GM19438 (cell line): ENCODE results near the gene TRAF1.
A peak's percentile ranks its signal among the peaks of the same experiment; 100 is the strongest.

Experiments
- ATAC-seq: cut with Tn5 transposase; IDR thresholded peaks from one replicate; pipeline ENCODE4 v1.9.1; 2021; ENCODE audit warnings: low read depth; ENCODE audit not compliant: unreplicated experiment

TRAF1 gene

DNA sequence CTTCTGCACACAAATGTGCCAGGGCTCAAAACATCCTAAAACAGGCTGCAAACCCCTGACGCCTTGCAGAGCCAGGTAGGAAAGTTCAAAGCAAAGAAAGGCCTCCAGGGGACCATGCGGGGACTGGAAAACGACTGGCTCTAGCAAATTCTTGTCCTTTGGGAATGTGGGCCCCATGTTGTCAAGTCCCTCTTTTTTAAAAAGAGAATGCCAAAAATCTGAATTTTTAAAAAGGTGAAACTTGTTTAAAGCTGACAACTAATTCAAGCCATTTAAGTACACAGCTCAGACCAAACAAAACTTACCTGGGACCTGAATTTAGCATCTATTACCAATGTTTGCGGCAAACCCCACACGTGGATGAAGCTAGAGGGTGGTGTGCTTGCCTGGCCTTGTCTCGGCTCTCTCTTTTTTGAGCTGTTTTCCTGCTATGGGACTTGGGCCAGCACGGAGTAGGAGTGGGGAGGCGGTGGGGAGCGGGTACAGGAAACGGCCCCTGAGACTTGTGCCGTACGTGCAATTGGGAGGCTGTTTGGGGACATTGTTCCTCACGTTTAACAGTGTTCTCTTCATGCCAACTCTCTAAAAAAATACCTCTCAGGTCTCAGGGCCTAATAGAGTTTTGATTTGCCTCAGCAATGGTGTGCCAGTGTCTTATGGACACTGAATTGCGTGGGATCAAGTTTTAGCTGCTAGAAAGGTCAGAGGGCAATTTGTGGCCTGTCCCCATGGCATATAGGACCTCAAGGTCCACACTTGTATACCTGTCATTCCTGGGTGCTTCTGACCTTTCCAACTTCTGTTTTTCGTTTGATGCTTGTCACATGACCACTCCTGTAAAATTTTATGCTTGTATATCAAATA, 34.5 kb downstream of the TRAF1 start:
- ATAC-seq: peak; percentile 16

DNA sequence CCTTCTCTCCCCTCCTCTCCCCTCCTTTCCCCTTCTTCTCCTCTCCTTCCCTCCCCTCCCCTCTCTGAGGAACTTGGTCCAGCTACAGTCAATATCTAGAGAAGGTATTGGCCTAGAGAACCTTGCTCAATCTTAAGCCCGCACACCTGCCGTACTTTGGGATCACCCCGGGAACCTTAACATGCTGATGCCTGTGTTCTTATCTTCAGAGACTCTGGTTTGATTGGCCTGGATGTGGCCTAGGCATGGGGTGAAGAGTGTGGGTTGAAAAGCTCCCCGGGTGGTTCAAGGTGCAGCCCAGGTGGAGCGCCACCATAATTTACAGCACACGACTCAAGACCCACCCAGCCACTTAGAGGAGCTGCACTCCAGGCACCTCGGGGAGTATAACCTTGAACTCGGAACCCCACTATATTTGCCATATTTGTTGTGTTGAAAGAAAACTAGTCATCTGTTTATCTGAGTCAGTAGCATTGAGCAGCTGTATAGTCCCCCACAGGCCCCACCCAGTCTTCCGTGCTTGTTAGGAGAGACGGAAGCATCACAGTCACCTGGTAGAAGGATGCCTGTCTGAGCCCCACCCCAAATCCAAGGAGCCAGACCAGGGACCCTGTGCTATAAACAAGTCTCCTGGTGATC, 35.2 kb downstream of the TRAF1 start:
- ATAC-seq: no peak

DNA sequence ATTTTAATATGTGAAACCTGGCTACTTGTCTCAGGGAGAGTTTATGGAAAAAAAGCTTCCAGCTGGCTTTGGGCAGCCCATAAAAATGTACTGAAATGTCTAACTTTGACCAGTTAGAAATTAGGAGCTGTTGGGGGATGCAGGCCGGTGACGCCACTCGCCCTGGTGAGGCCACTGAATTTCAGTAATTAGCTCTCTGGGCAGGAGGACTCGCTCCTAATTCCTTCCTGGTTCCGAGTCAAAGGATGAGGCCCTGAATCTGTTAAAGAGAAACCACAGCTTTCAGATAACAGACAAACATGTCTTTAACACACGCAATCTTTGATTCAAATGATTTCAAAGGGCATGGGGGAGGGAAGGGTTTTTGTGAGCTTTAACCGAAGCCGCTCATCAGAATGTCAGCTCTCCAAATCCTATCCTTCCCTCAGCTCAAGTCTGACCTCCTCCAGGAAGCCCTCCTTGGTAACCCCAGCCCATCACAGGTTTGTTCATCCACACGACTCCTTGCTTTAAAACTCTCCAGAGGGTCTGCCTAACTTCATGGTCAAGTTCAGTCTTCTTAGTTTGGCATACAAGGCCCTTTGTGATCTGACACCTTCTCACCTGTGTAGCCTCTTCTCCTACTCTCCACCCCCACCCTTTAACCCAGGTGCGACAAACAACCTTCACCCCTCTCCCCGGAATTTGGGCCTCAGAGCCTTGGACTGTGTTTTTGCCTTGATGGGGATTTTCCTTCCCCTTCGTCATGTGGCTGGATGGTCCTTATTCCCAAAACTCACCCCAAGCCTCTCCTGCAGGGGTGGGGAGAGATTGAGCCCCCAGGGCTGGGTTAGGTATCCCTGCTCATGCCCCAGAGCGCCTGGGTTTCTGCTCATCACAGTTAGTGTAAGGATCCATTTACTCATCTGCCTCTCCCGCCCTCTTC, 36.0 kb downstream of the TRAF1 start:
- no peak for ATAC-seq

DNA sequence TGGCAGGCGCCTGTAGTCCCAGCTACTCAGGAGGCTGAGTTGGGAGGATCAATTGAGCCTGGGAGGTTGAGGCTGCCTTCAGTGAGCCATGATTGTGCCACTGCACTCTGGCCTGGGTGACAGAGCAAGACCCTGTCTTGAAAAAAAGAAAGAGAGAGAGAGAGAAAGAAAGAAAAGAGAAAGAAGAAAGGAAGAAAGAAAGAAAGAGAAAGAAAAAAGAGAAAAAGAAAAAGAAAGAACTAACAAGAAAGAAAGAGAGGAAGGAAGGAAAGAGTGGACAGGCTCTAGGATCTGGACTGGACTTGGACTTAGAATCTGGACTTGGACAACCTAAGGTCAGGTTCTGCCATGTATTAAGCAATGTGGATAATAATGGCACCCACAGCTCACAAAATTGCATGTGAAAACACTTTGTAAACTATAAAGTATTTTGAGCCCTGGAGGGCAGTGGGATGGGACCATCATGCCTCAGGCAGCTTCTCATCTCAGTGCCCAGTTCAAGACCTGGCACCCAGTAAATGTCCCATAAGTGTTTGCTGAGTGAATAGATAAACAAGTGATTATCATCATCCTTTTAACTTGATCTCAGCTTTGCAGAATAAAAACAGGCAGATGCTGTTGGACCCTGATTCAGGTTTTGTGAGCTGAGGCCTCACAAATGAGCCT, 36.9 kb downstream of the TRAF1 start:
- no peak for ATAC-seq

DNA sequence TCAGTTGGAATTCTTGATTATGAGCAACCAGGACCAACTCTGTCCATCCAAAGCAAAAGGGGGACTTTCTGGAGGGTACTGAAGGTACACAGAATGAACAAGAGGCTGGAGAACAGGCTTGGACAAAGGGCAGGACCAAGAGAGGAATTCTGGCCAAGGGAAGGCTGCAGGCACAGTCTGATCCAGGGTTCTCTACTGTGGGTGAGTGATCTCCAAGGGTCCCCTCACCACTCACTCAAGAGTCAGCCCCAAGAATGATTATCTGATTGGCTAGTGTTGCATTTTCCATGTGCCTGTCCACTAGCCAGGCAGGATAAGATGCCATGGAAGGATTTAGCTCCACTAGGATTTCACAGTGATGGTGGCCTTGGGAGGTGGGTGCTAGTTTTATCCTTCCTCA, 38.0 kb downstream of the TRAF1 start:
- no peak for ATAC-seq

DNA sequence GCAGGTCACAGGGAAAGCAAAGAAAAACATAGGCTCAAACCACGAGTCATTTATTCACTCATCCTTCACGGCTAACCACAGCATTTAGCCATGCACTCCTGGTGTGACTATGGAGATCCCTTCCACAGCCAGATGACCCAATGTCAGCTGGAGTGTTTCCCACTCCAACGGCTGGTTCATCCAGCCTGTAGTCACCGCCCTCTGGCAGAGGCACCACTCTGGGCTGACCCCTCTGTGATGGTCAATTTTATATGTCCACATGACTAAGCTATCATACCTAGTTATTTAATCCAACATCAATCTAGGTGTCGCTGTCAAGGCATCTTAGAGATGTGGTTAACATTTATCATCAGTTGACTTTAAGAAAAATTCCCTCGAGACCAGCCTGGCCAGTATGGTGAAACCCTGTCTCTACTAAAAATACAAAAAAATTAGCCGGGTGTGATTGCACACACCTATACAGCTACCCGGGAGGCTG, 40.1 kb downstream of the TRAF1 start:
- no peak for ATAC-seq

DNA sequence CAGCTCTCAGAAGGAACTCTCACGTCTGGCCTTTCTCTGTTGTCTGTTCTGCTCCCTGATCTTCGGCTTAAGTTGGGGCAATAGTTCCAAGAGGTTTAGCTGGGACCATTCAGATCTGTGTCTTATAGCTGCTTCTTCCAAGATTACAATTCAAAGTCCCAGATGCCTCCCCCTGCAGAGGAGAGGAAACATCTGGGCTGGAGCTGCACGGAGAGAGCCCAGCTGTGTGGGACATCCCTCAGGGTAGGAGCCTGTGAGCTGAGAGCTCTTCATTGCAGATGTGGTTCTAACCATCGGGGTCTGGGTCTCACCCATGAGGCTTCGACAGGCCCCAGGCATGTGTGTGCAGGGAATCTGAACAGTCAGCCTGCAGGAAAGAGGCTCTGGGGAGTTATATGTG, 40.6 kb downstream of the TRAF1 start:
- no peak for ATAC-seq

DNA sequence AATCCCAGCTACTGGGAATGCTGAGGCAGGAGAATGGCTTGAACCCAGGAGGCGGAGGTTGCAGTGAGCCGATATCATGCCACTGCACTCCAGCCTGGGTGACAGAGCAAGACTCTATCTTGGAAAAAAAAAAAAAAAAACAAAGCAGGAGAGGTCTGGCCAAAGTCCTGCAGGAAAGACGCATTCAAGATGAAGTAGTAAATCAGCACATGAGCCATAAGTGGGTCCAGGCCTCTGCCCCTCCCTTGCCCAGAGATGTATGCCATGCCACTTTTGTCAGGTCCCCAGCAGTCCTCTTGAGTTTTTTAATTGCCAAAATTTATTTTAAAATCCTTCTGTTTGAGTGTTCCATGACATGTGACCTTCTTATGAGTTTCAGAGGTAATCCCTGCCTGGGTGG, 41.1 kb downstream of the TRAF1 start:
- no peak for ATAC-seq

DNA sequence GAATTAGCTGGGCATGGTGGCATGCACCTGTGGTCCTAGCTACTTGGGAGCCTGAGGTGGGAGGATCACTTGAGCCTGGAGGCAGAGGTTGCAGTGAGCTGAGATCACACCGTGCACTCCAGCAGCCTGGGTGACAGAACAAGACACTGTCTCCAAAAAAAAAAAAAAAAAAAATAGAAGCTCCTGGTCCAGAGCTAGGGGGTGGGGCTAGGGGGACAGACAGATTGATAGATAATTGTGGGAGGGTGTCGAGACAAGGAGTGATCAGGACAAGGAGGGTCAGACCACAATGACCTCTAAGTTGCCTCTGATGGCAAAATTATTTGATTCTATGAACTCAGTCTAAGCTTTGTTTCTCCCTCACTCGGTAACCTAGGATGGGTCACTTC, 43.0 kb downstream of the TRAF1 start:
- ATAC-seq: no peak

DNA sequence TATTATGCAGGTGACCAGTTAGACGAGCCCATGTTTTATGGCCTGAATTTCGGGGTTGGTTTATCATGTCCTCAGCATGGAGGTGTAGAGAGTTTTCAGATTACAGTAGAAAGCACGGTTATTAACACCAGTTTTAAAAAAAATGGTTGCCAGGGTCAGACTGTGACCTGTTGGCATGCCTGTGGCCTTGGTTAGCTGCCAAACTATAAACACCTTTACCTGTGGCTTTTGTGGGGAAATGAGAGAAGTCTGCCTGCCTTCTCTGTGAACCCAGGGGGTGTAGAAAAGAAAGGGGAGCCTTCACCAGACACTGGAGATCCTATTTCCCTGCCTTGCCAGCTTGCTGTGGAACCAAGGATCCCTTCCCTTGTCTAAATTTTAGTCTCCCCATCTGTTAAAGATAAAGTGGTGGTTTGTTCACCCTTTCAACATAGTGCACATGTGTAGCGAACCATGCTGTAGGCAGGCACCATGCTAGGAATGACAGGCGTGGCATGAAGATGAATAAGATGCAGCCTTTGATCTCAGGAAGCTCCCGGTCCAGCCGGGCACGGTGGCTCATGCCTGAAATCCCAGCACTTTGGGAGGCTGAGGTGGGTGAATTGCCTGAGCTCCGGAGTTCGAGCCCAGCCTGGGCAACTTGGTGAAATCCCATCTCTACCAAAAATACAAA, 43.5 kb downstream of the TRAF1 start:
- no peak for ATAC-seq

DNA sequence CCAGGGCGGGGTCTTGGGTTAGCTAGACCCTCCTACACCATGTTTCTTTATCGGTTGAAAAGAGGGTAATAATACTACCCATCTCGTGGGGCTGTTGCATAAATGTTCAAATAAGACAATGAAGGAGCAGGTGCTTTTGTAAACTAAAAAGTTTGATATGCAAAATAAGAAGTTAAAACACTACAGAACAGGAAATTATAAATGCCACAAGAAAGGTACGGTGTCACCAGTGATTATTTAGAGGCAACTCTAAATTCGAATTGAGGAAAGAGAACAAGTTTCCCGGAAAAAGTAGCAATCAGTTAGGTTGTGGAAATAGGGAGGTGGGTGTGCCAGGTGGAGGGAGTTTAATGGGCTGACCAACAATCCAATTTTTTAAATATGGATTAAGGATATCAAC, 47.1 kb downstream of the TRAF1 start:
- no peak for ATAC-seq

DNA sequence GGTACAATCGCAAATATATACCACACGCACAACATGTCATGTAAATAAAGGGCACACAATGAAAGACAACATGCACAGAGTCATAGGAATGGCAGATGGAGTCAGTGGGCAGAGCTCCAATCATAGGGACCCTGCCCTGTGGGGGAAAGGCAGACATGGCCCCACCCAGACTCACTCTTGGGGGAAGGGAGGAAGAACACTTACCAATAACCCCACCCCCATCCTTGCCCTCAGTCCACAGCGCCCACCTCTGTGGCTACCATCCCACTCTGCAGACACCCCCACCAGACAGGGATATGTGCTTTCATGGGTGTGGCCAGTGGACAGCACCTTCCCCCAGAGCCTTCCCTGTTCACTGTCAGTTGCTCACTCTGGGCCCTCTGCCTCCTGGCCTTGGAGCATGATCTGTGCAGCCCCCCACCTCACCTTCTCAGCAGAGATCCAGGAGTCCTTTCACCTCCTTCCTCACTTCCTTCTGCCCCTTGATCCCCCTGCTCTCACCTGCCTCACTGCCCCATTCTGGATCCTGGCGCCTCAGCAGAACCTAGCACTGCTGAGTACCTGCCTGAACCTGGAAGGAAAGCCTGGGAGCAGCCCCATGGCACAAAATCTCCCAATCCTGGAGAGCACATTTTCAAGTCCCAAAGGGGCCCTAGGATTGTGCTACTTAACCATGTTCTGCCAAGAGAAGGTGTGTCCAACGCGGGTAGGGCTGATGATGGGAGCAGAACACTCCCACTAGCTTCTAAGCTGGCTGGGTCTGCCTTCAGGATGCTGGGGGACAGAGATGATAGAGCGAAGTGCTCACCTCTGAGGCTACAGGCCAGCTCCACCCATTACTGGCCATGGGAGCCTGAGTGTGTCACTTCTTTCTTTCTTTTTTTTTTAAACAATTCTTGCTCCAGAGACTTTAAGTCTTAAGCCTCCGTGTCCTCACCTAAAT, 48.1 kb downstream of the TRAF1 start:
- ATAC-seq: no peak

DNA sequence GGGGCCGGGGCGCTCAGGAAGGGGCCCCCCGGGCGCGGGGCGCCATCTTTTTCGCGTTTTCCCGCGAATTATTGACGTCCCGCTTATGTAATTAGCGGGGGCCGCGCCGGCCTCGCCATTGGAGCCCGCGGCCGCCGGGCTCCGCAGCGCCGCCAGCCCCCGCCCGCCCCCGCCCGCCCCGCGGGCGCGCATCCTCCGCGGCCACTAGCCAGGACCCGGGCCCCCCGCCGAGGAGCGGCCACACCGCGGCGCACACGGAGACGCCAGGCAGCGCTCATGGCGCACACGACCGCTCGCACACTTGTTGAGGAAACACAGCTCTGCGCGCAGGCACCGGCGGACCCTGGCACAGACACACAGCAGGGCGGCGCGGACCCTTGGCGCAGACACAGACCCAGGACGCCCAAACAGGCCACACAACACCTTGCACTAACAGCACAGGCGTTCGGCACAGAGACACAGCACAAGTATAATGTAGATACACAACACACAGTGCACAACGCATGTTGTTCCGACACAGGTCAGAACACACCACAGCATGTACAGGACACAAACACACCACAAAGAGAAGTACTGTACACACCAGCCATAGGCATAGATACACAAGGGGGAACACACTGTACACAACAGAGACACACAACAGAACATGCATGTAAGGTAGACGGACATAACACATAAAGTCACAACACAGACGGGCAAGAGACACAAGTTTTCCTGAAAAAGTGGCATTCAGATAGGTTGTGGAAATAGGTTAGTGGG, 49.1 kb downstream of the TRAF1 start:
- ATAC-seq: peak; percentile 34

DNA sequence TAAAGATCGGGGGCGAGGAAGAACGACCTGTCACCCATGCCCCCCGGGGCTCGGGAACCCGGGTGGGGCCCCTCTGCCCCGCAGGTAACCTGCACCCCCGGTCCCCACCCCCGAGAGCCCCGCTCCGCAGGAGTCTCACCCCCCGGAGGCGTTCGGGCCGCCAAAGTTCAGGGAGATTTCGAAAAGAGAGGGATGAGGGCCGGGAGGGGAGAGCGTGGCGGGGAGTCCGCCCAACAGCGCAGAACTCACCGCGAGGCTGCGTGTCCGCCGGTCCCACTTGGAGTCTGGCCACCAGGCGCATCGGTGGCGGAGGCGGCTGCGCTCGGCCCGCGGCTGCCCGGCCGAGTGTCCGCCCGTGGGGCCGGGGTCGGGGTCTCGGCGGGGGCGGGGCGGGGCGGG, 49.8 kb downstream of the TRAF1 start, which contains the start of gene PHF19:
TSS of gene PHF19 (minus strand) at position 347 of the 399 bp plus-strand sequence. CDS start 2,447 bp downstream, outside the sequence.
- peak; percentile 11 for ATAC-seq

DNA sequence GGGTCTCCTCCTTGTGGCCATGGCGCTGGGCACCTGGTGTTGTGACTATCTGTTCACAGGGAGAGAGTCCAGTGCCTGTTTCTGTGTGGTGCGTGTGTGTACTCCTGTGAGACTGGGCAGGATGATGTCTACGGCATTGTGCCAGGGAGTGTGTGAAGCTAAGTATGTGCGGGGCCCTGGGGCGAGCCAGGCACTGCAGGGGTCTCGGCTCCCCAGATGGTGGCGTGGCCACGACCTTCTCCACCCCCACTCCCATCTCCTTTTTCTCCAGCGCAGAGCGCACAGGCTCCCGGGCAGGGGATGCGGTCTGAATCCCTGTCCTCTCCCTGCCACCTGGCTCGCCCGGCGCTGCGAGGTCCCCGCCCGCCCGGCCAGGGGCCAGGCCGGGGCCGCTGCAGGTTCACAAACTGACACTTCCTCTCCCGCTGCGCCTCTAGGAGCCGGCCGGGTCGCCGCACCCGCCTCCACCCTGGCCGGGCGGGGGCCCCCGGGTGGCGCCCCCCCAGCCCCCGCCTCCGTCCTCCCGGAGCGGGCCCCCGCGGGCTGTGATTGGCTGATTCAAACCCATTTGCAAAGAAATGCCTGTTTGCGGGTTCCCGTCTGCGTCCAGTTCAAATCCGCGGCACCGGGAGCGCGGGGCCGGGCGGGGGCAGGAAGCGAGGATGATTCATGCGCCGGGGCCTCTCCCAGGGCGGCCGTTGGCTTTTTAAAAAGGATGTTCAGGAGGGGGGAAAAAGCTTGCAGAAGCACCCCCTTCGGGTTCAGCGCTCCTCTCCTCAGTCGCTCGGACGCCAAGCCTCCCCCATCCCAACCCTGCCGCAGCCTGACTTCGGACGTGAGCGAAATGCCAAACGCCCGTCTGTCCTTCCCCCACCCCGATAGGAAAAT, 50.4 kb downstream of the TRAF1 start:
- peak; percentile 51 for ATAC-seq

DNA sequence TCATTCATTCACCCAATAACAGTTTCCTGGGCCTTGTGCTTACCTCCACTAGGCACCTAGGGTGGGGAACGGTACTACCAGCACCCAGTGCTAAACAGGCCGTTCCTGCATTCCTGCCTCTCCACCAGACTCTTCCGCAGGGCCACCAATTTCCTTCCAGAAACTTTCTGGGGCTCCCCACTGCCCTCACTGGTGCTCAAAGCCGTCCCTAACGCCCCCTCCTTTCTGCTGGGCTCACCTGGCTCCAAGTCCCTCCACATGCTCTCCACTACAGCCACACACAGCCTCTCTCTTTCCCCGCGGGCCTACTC, 51.0 kb downstream of the TRAF1 start:
- ATAC-seq: no peak

DNA sequence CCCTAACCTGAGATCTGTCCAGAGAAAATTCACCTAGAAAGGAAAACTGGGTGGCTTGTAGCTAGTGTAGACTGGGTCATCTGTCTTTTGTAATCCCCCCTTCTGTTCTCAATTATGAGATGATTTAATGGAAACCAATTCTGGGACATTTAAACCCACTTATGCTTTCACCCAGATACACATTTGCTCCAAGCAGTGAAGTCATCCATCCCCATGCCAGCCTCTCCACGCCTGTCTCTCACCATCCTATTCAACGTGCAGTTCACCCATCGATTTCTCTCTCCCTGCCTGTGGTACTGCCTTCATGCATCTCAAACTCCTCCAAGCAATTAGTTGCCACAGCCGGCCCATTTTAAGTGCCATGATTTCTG, 51.4 kb downstream of the TRAF1 start:
- ATAC-seq: no peak
